T-helper 2 cell treated with Interferon-gamma antibody and Interleukin-4, amounts not matched to agents 5 μg/mL and 100 μg/mL, for 36 hours (primary cell): ENCODE measurements around the gene ACOT12.

Experiments used
- DNase-seq: peaks from one replicate; pipeline ENCODE4 v3.0.0; 2021; ENCODE audit warnings: low spot score
- H3K27ac Mint-ChIP-seq: one replicate; pipeline ENCODE4 v1.8.0; 2021; ENCODE audit warnings: mild to moderate bottlenecking, mixed read lengths
- H3K27me3 Mint-ChIP-seq: one replicate; pipeline ENCODE4 v1.8.0; 2021; ENCODE audit warnings: low read depth, mixed read lengths
- H3K36me3 Mint-ChIP-seq: one replicate; pipeline ENCODE4 v1.8.0; 2021; ENCODE audit warnings: low read depth, mixed read lengths
- H3K4me1 Mint-ChIP-seq: one replicate; pipeline ENCODE4 v1.8.0; 2021; ENCODE audit warnings: low read depth, mixed read lengths
- H3K4me3 Mint-ChIP-seq: one replicate; pipeline ENCODE4 v1.8.0; 2022; ENCODE audit warnings: mild to moderate bottlenecking, moderate library complexity, mixed read lengths
- H3K9me3 Mint-ChIP-seq: one replicate; pipeline ENCODE4 v1.8.0; 2021; ENCODE audit warnings: mixed read lengths

Gene ACOT12

DNA sequence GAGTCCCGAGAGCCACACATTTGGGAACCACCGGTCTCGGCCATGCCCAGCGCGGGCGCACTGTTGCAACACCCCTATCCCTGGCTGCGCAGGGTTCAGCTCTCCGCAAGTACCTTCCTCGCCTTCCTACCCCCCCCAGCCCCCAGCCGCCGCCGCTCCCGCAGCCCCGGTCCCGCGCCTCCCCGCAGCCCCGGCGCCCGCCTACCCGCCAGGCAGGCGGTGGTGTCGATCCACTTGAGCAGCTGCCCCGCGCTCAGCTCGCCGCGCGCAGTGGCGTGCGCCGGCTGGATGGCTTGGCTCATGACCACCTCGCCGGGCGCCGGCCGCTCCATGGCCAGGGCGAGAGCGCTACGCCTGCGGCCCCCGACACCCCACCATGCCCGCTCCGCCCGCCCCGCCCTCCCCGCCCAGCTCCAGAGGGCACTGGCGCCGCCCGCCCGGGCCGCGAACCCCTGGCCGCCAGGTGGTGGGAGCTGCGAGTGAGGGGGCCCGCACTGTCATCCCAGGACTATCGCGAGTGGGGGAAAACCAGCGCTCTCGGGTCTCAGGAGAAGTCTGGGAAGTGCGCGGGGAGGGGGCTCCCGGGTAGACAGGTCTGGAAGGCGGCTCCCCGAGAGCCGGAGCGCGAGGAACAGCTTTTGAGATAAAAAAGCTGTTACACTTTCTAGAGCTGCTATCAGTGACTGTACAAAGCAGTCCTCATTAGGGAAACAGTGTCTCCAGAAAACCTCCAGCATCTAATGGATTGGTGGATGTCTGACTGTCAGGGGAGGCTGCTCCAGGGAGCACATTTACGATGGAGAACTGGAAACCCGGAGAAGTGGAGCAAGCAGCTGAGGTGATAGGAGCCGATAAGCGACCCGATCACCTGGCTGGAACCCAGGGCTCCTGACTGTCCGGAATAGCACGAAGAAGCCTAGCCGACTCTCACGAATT lies at the start of gene ACOT12:
ACOT12 (minus strand) TSS at position 352 of the 936 bp plus-strand sequence; CDS start at position 332, 20 bp downstream.
- H3K27me3 Mint-ChIP-seq = peaks cover 53% of the 10 kb centered on the region
- no peak for DNase-seq

GRCh38 chr5:81435023-81435422 lies 41.1 kb upstream of the ACOT12 start:
- Mint-ChIP-seq H3K4me3 (no peak overlapping the region), H3K27ac (no peak overlapping the region), H3K36me3 (peaks cover 2% of the 10 kb centered on the region), H3K4me1 (no peaks in the 10 kb centered on the region), H3K9me3 (no peaks in the 10 kb centered on the region), H3K27me3 (no peaks in the 10 kb centered on the region)
- DNase-seq = no peak

More for the DNA sequence above, at the start of gene ACOT12:
- Mint-ChIP-seq H3K4me3 (peak within 1 kb of the TSS; percentile 52), H3K4me1 (peaks cover 11% of the 10 kb centered on the region), H3K27ac (no peak within 1 kb of the TSS), H3K9me3 (peaks cover 5% of the 10 kb centered on the region), H3K36me3 (peaks cover 2% of the 10 kb centered on the region)

DNA sequence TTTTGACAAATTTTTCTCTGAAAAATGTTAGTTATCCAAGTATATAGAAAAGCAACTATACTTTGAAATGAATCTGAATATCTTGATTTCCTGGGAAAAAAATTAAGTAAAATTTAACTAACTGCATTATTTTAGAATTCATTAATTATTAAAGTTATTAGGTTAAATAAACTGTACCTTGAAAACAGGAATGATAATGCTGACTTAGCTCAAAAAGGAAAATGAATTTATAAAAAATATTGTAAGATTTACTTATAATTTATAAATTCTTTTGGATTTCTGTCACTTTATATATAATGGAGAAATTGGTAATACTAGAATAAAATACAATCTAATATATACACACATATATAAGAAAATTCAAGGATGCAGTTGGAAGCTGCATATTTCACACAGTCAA lies 36.1 kb upstream of the ACOT12 start:
- Mint-ChIP-seq H3K36me3 (peaks cover 3% of the 10 kb centered on the region), H3K4me3 (no peak overlapping the region), H3K4me1 (peaks cover 6% of the 10 kb centered on the region), H3K27ac (no peak overlapping the region), H3K9me3 (no peaks in the 10 kb centered on the region), H3K27me3 (no peaks in the 10 kb centered on the region)
- no peak for DNase-seq

DNA sequence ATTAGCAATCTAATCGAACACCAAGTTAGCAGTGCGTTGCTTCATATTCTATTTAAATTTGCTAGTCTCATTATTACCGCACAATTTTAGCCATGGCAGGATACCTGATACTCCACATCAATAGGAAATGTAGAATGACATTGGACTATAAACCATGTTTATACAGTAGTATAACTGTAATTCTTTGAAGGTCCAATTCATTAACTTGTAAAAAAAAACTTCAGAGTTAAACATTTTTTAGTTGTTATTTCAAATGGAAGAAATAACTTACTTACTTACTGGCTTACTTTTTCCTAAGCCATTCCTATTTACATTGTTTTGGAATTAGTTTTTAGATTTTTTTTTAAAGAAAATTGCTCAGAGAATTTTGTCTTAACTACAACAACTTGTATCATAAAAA lies 35.4 kb upstream of the ACOT12 start:
- Mint-ChIP-seq H3K4me3 (no peak overlapping the region), H3K4me1 (peaks cover 6% of the 10 kb centered on the region), H3K9me3 (no peaks in the 10 kb centered on the region), H3K27ac (no peak overlapping the region), H3K27me3 (no peaks in the 10 kb centered on the region), H3K36me3 (peaks cover 2% of the 10 kb centered on the region)
- no peak for DNase-seq

DNA sequence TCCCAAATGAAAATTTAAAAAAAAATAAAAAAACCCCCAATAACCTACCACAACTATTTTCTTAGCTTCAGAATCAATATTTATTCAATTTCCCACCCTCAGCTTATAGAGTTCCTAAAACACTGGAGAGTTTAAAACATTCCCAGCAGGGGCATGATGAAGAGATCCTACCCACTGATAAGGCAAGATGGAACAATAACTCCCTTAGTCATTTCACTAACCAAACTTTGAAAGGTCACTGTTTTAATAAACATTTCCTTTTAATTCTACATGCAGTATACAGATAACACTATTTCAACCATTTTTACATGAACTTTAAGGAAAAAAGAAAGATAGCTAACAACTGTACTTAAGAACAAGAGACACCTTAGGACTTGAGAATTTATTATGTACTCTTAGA lies 34.9 kb upstream of the ACOT12 start:
- Mint-ChIP-seq H3K9me3 (no peaks in the 10 kb centered on the region), H3K27ac (no peak overlapping the region), H3K36me3 (peaks cover 2% of the 10 kb centered on the region), H3K27me3 (no peaks in the 10 kb centered on the region), H3K4me1 (peaks cover 6% of the 10 kb centered on the region), H3K4me3 (no peak overlapping the region)
- DNase-seq = no peak

GRCh38 chr5:81428446-81428845 lies 34.5 kb upstream of the ACOT12 start:
- Mint-ChIP-seq H3K27ac (no peak overlapping the region), H3K9me3 (no peaks in the 10 kb centered on the region), H3K36me3 (peaks cover 2% of the 10 kb centered on the region), H3K4me1 (peaks cover 6% of the 10 kb centered on the region), H3K27me3 (no peaks in the 10 kb centered on the region), H3K4me3 (no peak overlapping the region)
- DNase-seq = no peak

DNA sequence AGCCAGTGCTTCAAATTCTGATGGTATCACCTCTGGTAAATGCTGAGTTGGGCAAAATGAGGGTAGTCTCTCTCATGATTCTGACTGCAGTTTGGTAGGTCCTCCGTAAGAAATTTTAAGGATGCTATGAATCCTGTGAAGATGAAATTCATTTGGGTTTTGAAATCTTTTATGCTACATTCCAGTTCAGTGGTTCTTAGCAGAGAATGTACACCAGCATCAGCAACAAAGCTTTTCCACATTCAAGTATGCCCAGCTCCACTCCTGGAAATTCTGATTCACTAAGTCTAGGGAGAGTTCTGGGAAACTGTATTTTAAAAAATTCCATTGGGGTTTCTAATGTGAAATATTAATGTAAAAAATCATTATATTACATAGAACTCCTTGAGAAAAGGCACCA lies 33.6 kb upstream of the ACOT12 start:
- H3K27me3 Mint-ChIP-seq = no peaks in the 10 kb centered on the region
- DNase-seq = no peak
- H3K27ac Mint-ChIP-seq = no peak overlapping the region
- H3K4me1 Mint-ChIP-seq = peaks cover 9% of the 10 kb centered on the region
- H3K4me3 Mint-ChIP-seq = no peak overlapping the region
- peaks cover 2% of the 10 kb centered on the region for H3K36me3 Mint-ChIP-seq
- H3K9me3 Mint-ChIP-seq = no peaks in the 10 kb centered on the region

DNA sequence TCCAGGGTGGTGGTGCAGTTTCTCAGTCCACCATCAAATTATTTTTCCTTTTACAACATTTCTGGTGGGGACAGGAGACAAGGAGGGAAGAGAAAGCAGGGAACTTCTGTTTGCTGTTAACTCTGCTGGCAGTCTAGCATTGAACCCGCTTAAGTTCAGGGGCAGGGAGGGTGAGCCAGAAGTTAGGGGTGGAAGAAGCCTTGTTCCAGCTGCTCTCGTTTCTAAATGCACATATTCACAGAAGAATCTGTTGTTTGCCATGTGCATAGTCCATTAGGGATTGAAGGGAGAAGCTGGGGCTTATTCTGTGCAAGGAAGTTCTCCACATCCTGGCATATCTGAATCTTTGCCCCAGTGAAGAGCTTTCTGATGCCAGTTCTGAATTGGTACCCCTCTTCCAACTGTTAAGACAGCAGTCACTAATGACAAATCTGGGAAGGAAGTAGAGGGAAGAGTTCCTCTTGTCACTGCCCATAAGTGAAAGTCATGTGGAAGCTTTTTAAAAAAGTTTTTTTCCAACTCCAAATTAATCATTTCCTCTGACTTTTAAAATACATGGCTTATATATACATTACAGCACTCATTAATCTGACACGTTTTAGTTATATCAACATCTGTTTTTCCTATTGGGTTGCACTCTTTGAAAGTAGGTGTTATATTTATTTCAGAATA lies 32.6 kb upstream of the ACOT12 start:
- H3K27me3 Mint-ChIP-seq = no peaks in the 10 kb centered on the region
- H3K4me1 Mint-ChIP-seq = peaks cover 14% of the 10 kb centered on the region
- H3K4me3 Mint-ChIP-seq = no peak overlapping the region
- no peak overlapping the region for H3K27ac Mint-ChIP-seq
- DNase-seq = no peak
- peaks cover 2% of the 10 kb centered on the region for H3K36me3 Mint-ChIP-seq
- H3K9me3 Mint-ChIP-seq = no peaks in the 10 kb centered on the region

GRCh38 chr5:81425569-81425968 lies 31.6 kb upstream of the ACOT12 start:
- Mint-ChIP-seq H3K27me3 (no peaks in the 10 kb centered on the region), H3K36me3 (peaks cover 3% of the 10 kb centered on the region), H3K9me3 (no peaks in the 10 kb centered on the region), H3K27ac (no peak overlapping the region), H3K4me1 (peaks cover 23% of the 10 kb centered on the region), H3K4me3 (no peak overlapping the region)
- DNase-seq = no peak

GRCh38 chr5:81424728-81425127 lies 30.8 kb upstream of the ACOT12 start:
- Mint-ChIP-seq H3K27me3 (no peaks in the 10 kb centered on the region), H3K4me3 (no peak overlapping the region), H3K9me3 (no peaks in the 10 kb centered on the region), H3K4me1 (peaks cover 30% of the 10 kb centered on the region), H3K27ac (no peak overlapping the region), H3K36me3 (peaks cover 5% of the 10 kb centered on the region)
- DNase-seq = no peak

GRCh38 chr5:81422671-81423070 lies 28.7 kb upstream of the ACOT12 start:
- no peaks in the 10 kb centered on the region for H3K27me3 Mint-ChIP-seq
- DNase-seq = no peak
- H3K4me3 Mint-ChIP-seq = no peak overlapping the region
- H3K27ac Mint-ChIP-seq = no peak overlapping the region
- H3K36me3 Mint-ChIP-seq = peaks cover 5% of the 10 kb centered on the region
- peaks cover 39% of the 10 kb centered on the region for H3K4me1 Mint-ChIP-seq
- no peaks in the 10 kb centered on the region for H3K9me3 Mint-ChIP-seq

- H3K9me3 Mint-ChIP-seq = no peaks in the 10 kb centered on the region
- DNase-seq = peak; percentile 52
- H3K4me1 Mint-ChIP-seq = peaks cover 34% of the 10 kb centered on the region
- H3K27ac Mint-ChIP-seq = peak overlapping the region; percentile 58
- no peaks in the 10 kb centered on the region for H3K27me3 Mint-ChIP-seq
- H3K36me3 Mint-ChIP-seq = peaks cover 7% of the 10 kb centered on the region
- peak overlapping the region; percentile 27 for H3K4me3 Mint-ChIP-seq
These were observed 26.2 kb upstream of the ACOT12 start for GRCh38 chr5:81420039-81420667.

- no peak overlapping the region for H3K4me3 Mint-ChIP-seq
- no peaks in the 10 kb centered on the region for H3K27me3 Mint-ChIP-seq
- no peak for DNase-seq
- peaks cover 34% of the 10 kb centered on the region for H3K4me1 Mint-ChIP-seq
- H3K9me3 Mint-ChIP-seq = no peaks in the 10 kb centered on the region
- no peak overlapping the region for H3K27ac Mint-ChIP-seq
- H3K36me3 Mint-ChIP-seq = peaks cover 7% of the 10 kb centered on the region
These were observed 24.7 kb upstream of the ACOT12 start for GRCh38 chr5:81418606-81419005.

- Mint-ChIP-seq H3K9me3 (no peaks in the 10 kb centered on the region), H3K4me3 (no peak overlapping the region), H3K36me3 (peaks cover 8% of the 10 kb centered on the region), H3K27me3 (no peaks in the 10 kb centered on the region), H3K4me1 (peaks cover 27% of the 10 kb centered on the region), H3K27ac (no peak overlapping the region)
- DNase-seq = no peak
These were observed 23.1 kb upstream of the ACOT12 start for GRCh38 chr5:81417052-81417451.
